Gastroesophageal sphincter (tissue), 4 donors: Measurements from ENCODE around the gene RSRC2. TPM values are rescaled to one million over a fixed set of nuclear protein-coding genes. Genes with fewer than 3 reads are reported as not detected.

Source experiments
- ATAC-seq: fragments of 150-250 bp; one replicate; pipeline ENCODE4 v1.9.1; 2016; ENCODE audit warnings: mild to moderate bottlenecking, moderate library complexity
- H3K27ac ChIP-seq, 4 donors: fragments of 200-600 bp; sonication (generic) in 3 of 4; 1 replicate in 3 of 4; 2 replicates in 1 of 4; pipeline ENCODE4 v1.5.1; 2016 to 2019
- H3K27me3 ChIP-seq: fragments of 200-600 bp; sonication (generic); one replicate; pipeline ENCODE4 v1.5.1; 2019
- H3K36me3 ChIP-seq, 2 donors: fragments of 200-600 bp; sonication (generic); one replicate each; pipeline ENCODE4 v1.5.1; 2019; ENCODE audit warnings: control low read depth in 1 of 2
- H3K4me1 ChIP-seq, 3 donors: fragments of 200-600 bp; sonication (generic); 1 replicate in 2 of 3; 2 replicates in 1 of 3; pipeline ENCODE4 v1.5.1; 2016 to 2019; ENCODE audit warnings: control low read depth in 2 of 3
- H3K4me3 ChIP-seq, 2 donors: fragments of 200-600 bp; sonication (generic); one replicate each; pipeline ENCODE4 v1.5.1; 2019; ENCODE audit warnings: mild to moderate bottlenecking in 1 of 2, moderate library complexity in 1 of 2
- H3K9me3 ChIP-seq, 3 donors: fragments of 200-600 bp; sonication (generic); one replicate each; pipeline ENCODE4 v1.5.1; 2017 to 2019; ENCODE audit warnings: control low read depth in 2 of 3
- CTCF ChIP-seq, 4 experiments: fragments of 200-600 bp in 2 of 4; fragments of 450-650 bp in 2 of 4; sonication (generic) in 1 of 4; IDR thresholded peaks; one replicate each; pipeline ENCODE4 v1.5.1; 2017 to 2019; ENCODE audit warnings: antibody characterized with exemption in 4 of 4, mild to moderate bottlenecking in 2 of 4, moderate library complexity in 2 of 4
- EP300 ChIP-seq: sonication (generic); formaldehyde crosslinking; IDR thresholded peaks from one replicate; pipeline ENCODE4 v1.6.1; 2017; ENCODE audit warnings: antibody characterized with exemption, mild to moderate bottlenecking
- POLR2A ChIP-seq, 2 donors: fragments of 450-650 bp; IDR thresholded peaks; one replicate each; pipeline ENCODE4 v1.6.1; 2017; ENCODE audit warnings: antibody characterized with exemption in 2 of 2, mild to moderate bottlenecking in 2 of 2, moderate library complexity in 1 of 2
- POLR2AphosphoS5 ChIP-seq: sonication (generic); formaldehyde crosslinking; IDR thresholded peaks from one replicate; pipeline ENCODE4 v1.6.1; 2017; ENCODE audit warnings: antibody characterized with exemption
- WGBS, 2 donors: methylation state at CpG; one replicate each; pipeline ENCODE4 v1.1.5; 2018; ENCODE audit warnings: low coverage in 1 of 2; 5-methylcytosine and 5-hydroxymethylcytosine counted together
- small RNA-seq, 4 donors: library from RNA; depleted of rRNA; stranded (forward); fragments of <200 nt; gene quantifications; one replicate each; pipeline ENCODE3, GENCODE V24; 2016
- total RNA-seq, 4 donors: library from RNA; depleted of rRNA; stranded (reverse); fragments of >200 nt; gene quantifications; one replicate each; pipeline ENCODE4 v1.1.0, GENCODE V29; 2016

The RSRC2 gene
- total RNA-seq, 4 donors from 2014 or later, result 37.4 to 102 (median 72.0) TPM

- Histone ChIP-seq H3K36me3 (no peaks in the 10 kb centered on the region), H3K27me3 (no peaks in the 10 kb centered on the region), H3K4me3 (no peak overlapping the region), H3K4me1 (no peaks in the 10 kb centered on the region), H3K9me3 (no peaks in the 10 kb centered on the region), H3K27ac (no peak overlapping the region)
- ATAC-seq, result no peak
- TF ChIP-seq POLR2AphosphoS5, result no peak
- TF ChIP-seq POLR2A (IDR thresholded peaks at IDR 0.05), result no peak
- TF ChIP-seq EP300, result no peak
- no peak for TF ChIP-seq CTCF (IDR thresholded peaks at IDR 0.05)
- 63 to 67% methylated on average over 5 to 6 of the region's 6 CpGs for WGBS, 2 donors
These were observed 72.0 kb downstream of the RSRC2 start for GRCh38 chr12:122454739-122455138.

GRCh38 chr12:122454250-122454721 is 72.5 kb downstream of the RSRC2 start:
- WGBS, 2 donors, result 92 to 93% methylated on average over 3 to 8 of the region's 12 CpGs
- no peak for ATAC-seq
- Histone ChIP-seq H3K27me3 (no peaks in the 10 kb centered on the region), H3K4me1 (no peaks in the 10 kb centered on the region), H3K27ac (no peak overlapping the region), H3K4me3 (no peak overlapping the region), H3K9me3 (no peaks in the 10 kb centered on the region), H3K36me3 (no peaks in the 10 kb centered on the region)
- TF ChIP-seq POLR2A (IDR thresholded peaks at IDR 0.05) (no peak), POLR2AphosphoS5 (no peak), CTCF (IDR thresholded peaks at IDR 0.05) (no peak), EP300 (no peak)

Small RNA genes lying within 50 kb of the gene (small RNA-seq; reads per million reads assigned to genes)
- gene AC026333.1 (0 reads per million in 4 donors), gene RF00411 (0 reads per million in 4 donors)

Other genes with a start within 250 kb of the RSRC2 start
- gene CLIP1, start 104.3 kb downstream of the RSRC2 start, total RNA-seq, result 100 to 1,000 TPM; 186 to 272 (median 208) TPM
- 10 to 100 TPM; 14.1 to 26.0 (median 20.2) TPM for gene ZCCHC8, start 26.0 kb downstream of the RSRC2 start, total RNA-seq
- gene KNTC1, start 313 bp upstream of the RSRC2 start, total RNA-seq, result 10 to 100 TPM in 2 of 4 donors, 1 to 10 TPM in 2; 3.5 to 15.9 (median 10.4) TPM
- 1 to 10 TPM in 1 of 4 donors, under 1 TPM in 1, not detected in 2; 0.54 to 3.4 TPM for gene HCAR2, start 176.4 kb upstream of the RSRC2 start, total RNA-seq
- not detected for gene HCAR3, start 189.9 kb upstream of the RSRC2 start, total RNA-seq
- under 1 TPM in 3 of 4 donors, not detected in 1; 0.08 to 0.27 (median 0.16) TPM for gene HCAR1, start 203.9 kb upstream of the RSRC2 start, total RNA-seq
- 10 to 100 TPM; 22.9 to 31.5 (median 23.9) TPM for gene DENR, start 225.9 kb upstream of the RSRC2 start, total RNA-seq
- gene CCDC62, start 247.6 kb upstream of the RSRC2 start, total RNA-seq, result 1 to 10 TPM in 1 of 4 donors, under 1 TPM in 3; 0.23 to 1.2 (median 0.61) TPM